GM06990 (cell line): ENCODE data around the gene PDPK1.

Experiments used
- DNase-seq: peaks from one replicate; pipeline ENCODE4 v3.0.0-alpha.2; 2011; ENCODE audit not compliant: insufficient read length; ENCODE audit errors: extremely low read depth
- H3K27me3 ChIP-seq: replicated peaks from 2 replicates; pipeline ENCODE4 v1.6.0; 2011; ENCODE audit warnings: low read length; ENCODE audit not compliant: control insufficient read depth, insufficient read depth
- H3K36me3 ChIP-seq: 2 replicates; pipeline ENCODE4 v1.5.1; 2011; ENCODE audit warnings: low read length; ENCODE audit not compliant: control insufficient read depth, insufficient read depth
- H3K4me3 ChIP-seq: replicated peaks from 2 replicates; pipeline ENCODE4 v1.5.1; 2011; ENCODE audit warnings: low read depth, mild to moderate bottlenecking, control low read depth, low read length
- CTCF ChIP-seq: IDR thresholded peaks from 2 replicates; pipeline ENCODE4 v1.5.1; 2011; ENCODE audit warnings: low read length, control low read depth, mild to moderate bottlenecking, inconsistent platforms; ENCODE audit not compliant: insufficient read depth, poor library complexity, severe bottlenecking

The PDPK1 gene

GRCh38 chr16:2511128-2511800 is 26.6 kb upstream of the PDPK1 start:
- H3K36me3 ChIP-seq = peaks cover 2% of the 10 kb centered on the region
- no peak for TF ChIP-seq CTCF
- H3K4me3 ChIP-seq = no peak overlapping the region
- DNase-seq = no peak
- no peaks in the 10 kb centered on the region for H3K27me3 ChIP-seq

GRCh38 chr16:2511996-2512734 is 25.7 kb upstream of the PDPK1 start:
- Histone ChIP-seq H3K36me3 (peaks cover 7% of the 10 kb centered on the region), H3K27me3 (no peaks in the 10 kb centered on the region), H3K4me3 (no peak overlapping the region)
- DNase-seq = no peak
- no peak for TF ChIP-seq CTCF

- peak; percentile 59 for DNase-seq
Measured at GRCh38 chr16:2512735-2513404, 25.0 kb upstream of the PDPK1 start.

GRCh38 chr16:2513405-2514332 is 24.2 kb upstream of the PDPK1 start, which contains the start of gene ATP6V0C:
TSS of gene ATP6V0C (plus strand) at chr16:2513952. CDS start at chr16:2514104, 152 bp downstream.
- peak; percentile 97 for DNase-seq
- Histone ChIP-seq H3K36me3 (peaks cover 7% of the 10 kb centered on the region), H3K27me3 (no peaks in the 10 kb centered on the region), H3K4me3 (peak within 1 kb of the TSS; percentile 92)
- no peak for TF ChIP-seq CTCF

More at GRCh38 chr16:2512735-2513404, 25.0 kb upstream of the PDPK1 start:
- Histone ChIP-seq H3K27me3 (no peaks in the 10 kb centered on the region), H3K36me3 (peaks cover 7% of the 10 kb centered on the region), H3K4me3 (peak overlapping the region; percentile 39)
- peak; percentile 11 for TF ChIP-seq CTCF
